Measurements from ENCODE around the gene BRAT1.

Gene BRAT1

DNA sequence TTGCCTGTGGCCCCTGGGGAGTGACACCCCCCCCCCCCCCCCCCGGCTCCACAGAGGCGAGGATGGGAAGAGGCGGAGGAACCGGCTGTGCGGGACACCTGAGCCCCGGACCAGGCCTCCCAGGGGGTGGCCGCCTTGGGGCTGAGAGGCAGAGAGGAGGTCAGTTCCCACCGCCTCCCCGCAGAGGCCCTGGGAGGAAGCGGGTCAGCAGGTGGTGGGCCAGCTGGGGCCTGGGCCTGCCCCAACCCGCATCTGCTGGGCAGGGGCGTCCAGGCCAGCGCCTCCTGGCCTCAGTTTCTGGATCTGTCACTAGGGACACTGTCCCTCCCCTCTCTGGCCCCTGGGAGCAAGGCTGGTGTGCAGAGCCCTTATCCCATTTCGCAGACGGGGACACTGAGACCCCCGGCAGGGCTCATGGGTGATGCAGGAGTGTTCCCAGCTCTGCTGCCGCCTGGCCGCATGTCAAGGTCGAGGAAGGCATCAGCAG is 50.4 kb downstream of the BRAT1 start:
- H3K4me3 ChIP-seq (ENCODE audit: low read depth, low read length), result no peak overlapping the region
- no CpG with 5 or more reads among the region's 19 CpGs for WGBS (ENCODE audit: extremely low coverage, insufficient coverage, insufficient read length)
- H3K36me3 ChIP-seq (ENCODE audit: control insufficient read depth in 1 of 2, insufficient read depth in 2 of 2, low read length in 2 of 2), result no peaks in the 10 kb centered on the region
- no peak overlapping the region for H4K12ac ChIP-seq (ENCODE audit: low read depth, low read length)
- H4K91ac ChIP-seq (ENCODE audit: low read depth, low read length), result no peak overlapping the region
- no peak overlapping the region for H2AFZ ChIP-seq (ENCODE audit: insufficient read depth, low read length, poor library complexity)
- H3K79me2 ChIP-seq (ENCODE audit: control insufficient read depth, insufficient read depth, low read length, poor library complexity), result no peaks in the 10 kb centered on the region
- DNase-seq, result no peak
- H3K27ac ChIP-seq (ENCODE audit: low read depth, low read length), result no peak overlapping the region
- H2AK5ac ChIP-seq (ENCODE audit: low read length), result no peak overlapping the region
- no peak overlapping the region for H4K8ac ChIP-seq (ENCODE audit: low read depth, low read length)
- no peak overlapping the region for H3K9ac ChIP-seq (ENCODE audit: low read length)
- no peaks in the 10 kb centered on the region for H3K79me1 ChIP-seq (ENCODE audit: low read length)
- no peak overlapping the region for H3K4ac ChIP-seq (ENCODE audit: low read depth, low read length)
- H2BK5ac ChIP-seq (ENCODE audit: low read depth, low read length, poor library complexity), result no peak overlapping the region
- H2BK120ac ChIP-seq (ENCODE audit: insufficient read depth, low read length, poor library complexity), result no peak overlapping the region
- H3K9me3 ChIP-seq (ENCODE audit: insufficient read depth, low read depth, low read length), result no peaks in the 10 kb centered on the region
- no peak overlapping the region for H3K14ac ChIP-seq (ENCODE audit: low read length)
- no peak overlapping the region for H3K4me2 ChIP-seq (ENCODE audit: low read length)
- no peaks in the 10 kb centered on the region for H3K27me3 ChIP-seq (ENCODE audit: insufficient read depth, low read length)
- H3K4me1 ChIP-seq (ENCODE audit: control insufficient read depth in 1 of 2, insufficient read depth in 2 of 2, low read length in 2 of 2), result peaks cover 2 to 9% of the 10 kb centered on the region in 2 experiments
- no peak overlapping the region for H2BK12ac ChIP-seq (ENCODE audit: low read length)
- H3K23ac ChIP-seq (ENCODE audit: low read length), result no peak overlapping the region
- H3K18ac ChIP-seq (ENCODE audit: low read length), result no peak overlapping the region

DNA sequence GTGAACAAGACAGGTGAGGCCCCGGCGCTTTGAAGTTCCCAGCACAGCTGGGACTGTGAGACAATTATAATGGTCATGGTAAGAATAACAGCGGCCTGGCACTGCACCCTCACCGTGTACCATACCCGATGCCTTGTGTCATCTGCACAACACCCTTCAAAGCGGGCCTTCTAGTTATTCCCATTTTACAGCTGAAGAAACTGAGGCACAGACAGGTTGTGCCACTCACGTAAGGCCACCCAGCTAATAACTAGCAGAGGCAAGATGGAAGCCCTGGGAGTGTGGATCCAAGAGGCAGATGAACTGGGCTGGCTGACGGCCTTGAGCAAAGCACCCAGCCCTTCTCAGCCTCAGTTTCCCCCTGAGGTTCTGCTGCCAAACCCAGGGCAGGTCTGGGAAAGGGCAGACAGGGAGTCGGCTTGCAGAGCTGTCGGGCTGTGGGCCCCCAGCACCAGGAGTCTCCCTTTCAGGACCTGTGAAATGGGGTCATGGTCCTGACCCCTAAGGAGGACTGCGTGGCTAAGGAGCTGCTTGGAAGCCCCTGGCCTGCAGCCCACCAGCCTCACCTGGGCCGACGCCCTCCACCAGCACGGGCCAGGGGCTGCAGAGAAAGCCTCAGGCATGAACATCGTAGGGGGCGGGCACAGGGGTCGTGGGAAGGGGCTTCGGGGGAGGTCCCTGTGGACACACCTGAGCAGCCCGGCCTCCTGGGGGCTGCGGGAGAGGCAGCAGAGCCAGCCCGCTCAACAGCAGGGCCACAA is 51.0 kb downstream of the BRAT1 start:
- Histone ChIP-seq H3K18ac (ENCODE audit: low read length) (no peak overlapping the region), H3K4me3 (ENCODE audit: low read depth, low read length) (no peak overlapping the region), H3K79me1 (ENCODE audit: low read length) (no peaks in the 10 kb centered on the region), H4K12ac (ENCODE audit: low read depth, low read length) (no peak overlapping the region), H3K4me2 (ENCODE audit: low read length) (no peak overlapping the region), H3K4ac (ENCODE audit: low read depth, low read length) (no peak overlapping the region), H2BK5ac (ENCODE audit: low read depth, low read length, poor library complexity) (no peak overlapping the region), H2BK12ac (ENCODE audit: low read length) (no peak overlapping the region), H3K9me3 (ENCODE audit: insufficient read depth, low read depth, low read length) (no peaks in the 10 kb centered on the region), H3K4me1 (ENCODE audit: control insufficient read depth in 1 of 2, insufficient read depth in 2 of 2, low read length in 2 of 2) (peaks cover 2 to 9% of the 10 kb centered on the region in 2 experiments), H3K36me3 (ENCODE audit: control insufficient read depth in 1 of 2, insufficient read depth in 2 of 2, low read length in 2 of 2) (no peaks in the 10 kb centered on the region), H2AK5ac (ENCODE audit: low read length) (no peak overlapping the region), H3K23ac (ENCODE audit: low read length) (no peak overlapping the region), H3K79me2 (ENCODE audit: control insufficient read depth, insufficient read depth, low read length, poor library complexity) (no peaks in the 10 kb centered on the region), H4K91ac (ENCODE audit: low read depth, low read length) (no peak overlapping the region), H2BK120ac (ENCODE audit: insufficient read depth, low read length, poor library complexity) (no peak overlapping the region), H3K9ac (ENCODE audit: low read length) (no peak overlapping the region), H3K27me3 (ENCODE audit: insufficient read depth, low read length) (no peaks in the 10 kb centered on the region), H3K14ac (ENCODE audit: low read length) (no peak overlapping the region), H4K8ac (ENCODE audit: low read depth, low read length) (no peak overlapping the region), H2AFZ (ENCODE audit: insufficient read depth, low read length, poor library complexity) (no peak overlapping the region), H3K27ac (ENCODE audit: low read depth, low read length) (no peak overlapping the region)
- no CpG with 5 or more reads among the region's 21 CpGs for WGBS (ENCODE audit: extremely low coverage, insufficient coverage, insufficient read length)
- no peak for DNase-seq

DNA sequence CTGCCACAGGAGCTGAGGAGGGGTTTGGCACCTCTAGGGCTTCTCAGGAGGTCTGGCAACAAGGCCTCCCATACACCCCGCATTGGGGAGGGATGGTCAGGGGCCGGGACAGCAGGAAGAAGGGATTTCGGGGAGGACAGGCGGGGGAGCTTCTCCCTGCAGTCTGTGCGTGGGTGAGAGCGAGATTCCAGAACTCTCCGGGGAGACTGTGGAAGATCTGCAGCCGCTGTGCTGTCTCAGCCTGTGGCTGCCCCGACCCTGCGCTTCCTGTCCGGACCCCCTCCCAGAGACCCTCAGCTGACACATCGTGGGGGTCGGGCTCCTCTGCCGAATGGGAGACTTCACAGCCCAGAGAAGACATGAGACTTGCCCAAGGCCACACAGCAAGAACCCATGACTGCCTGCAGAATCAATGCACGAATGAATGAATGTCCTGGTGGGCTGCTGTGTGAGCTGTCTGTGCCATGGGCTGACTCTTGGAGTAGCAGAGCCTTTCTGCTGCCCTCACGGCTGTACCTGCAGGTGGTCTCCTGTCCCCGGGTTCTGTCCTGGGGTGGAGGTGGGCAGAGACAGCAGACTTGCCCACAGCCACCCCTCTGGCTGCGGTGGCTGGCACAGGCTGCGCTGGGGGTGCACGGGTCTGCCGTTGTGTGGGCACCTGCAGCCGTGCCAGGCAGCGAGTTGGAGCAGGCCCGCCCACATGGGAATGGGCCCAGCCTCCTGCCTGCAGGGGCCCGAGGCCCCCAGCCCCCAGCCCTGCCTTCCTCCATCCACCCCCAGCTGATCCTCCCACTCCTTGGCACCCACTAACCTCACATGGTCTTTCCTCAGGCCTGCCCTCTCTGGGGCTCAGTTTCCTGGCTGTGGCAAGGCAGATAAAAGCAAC is 52.0 kb downstream of the BRAT1 start:
- Histone ChIP-seq H3K14ac (ENCODE audit: low read length) (no peak overlapping the region), H2BK12ac (ENCODE audit: low read length) (no peak overlapping the region), H2AFZ (ENCODE audit: insufficient read depth, low read length, poor library complexity) (no peak overlapping the region), H4K12ac (ENCODE audit: low read depth, low read length) (no peak overlapping the region), H3K4me2 (ENCODE audit: low read length) (no peak overlapping the region), H3K9ac (ENCODE audit: low read length) (no peak overlapping the region), H3K79me2 (ENCODE audit: control insufficient read depth, insufficient read depth, low read length, poor library complexity) (no peaks in the 10 kb centered on the region), H3K27me3 (ENCODE audit: insufficient read depth, low read length) (no peaks in the 10 kb centered on the region), H3K18ac (ENCODE audit: low read length) (no peak overlapping the region), H2BK5ac (ENCODE audit: low read depth, low read length, poor library complexity) (no peak overlapping the region), H4K91ac (ENCODE audit: low read depth, low read length) (no peak overlapping the region), H3K27ac (ENCODE audit: low read depth, low read length) (no peak overlapping the region), H2BK120ac (ENCODE audit: insufficient read depth, low read length, poor library complexity) (no peak overlapping the region), H4K8ac (ENCODE audit: low read depth, low read length) (no peak overlapping the region), H3K79me1 (ENCODE audit: low read length) (no peaks in the 10 kb centered on the region), H3K4ac (ENCODE audit: low read depth, low read length) (no peak overlapping the region), H3K4me1 (ENCODE audit: control insufficient read depth in 1 of 2, insufficient read depth in 2 of 2, low read length in 2 of 2) (peaks cover under 1 to 1% of the 10 kb centered on the region in 2 experiments), H3K4me3 (ENCODE audit: low read depth, low read length) (no peak overlapping the region), H2AK5ac (ENCODE audit: low read length) (no peak overlapping the region), H3K23ac (ENCODE audit: low read length) (no peak overlapping the region), H3K9me3 (ENCODE audit: insufficient read depth, low read depth, low read length) (no peaks in the 10 kb centered on the region), H3K36me3 (ENCODE audit: control insufficient read depth in 1 of 2, insufficient read depth in 2 of 2, low read length in 2 of 2) (no peaks in the 10 kb centered on the region)
- WGBS (ENCODE audit: extremely low coverage, insufficient coverage, insufficient read length), result no CpG with 5 or more reads among the region's 25 CpGs
- DNase-seq, result no peak

DNA sequence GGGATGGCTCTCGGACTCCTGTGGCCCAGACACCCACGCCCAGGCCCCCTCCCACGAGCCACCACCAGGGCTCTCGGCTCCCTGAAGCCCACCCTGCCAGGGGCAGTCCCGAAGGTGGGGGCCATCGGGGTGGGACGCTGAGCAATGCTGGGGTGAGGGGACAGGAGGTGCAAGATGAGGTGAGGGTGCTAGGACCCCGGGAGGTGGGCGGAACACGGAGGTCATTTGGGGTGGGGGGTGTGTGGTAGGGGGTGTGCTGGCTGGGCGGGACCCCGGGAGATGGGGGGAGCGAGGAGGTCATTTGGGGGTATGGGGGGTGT is 52.7 kb downstream of the BRAT1 start:
- Histone ChIP-seq H2AFZ (ENCODE audit: insufficient read depth, low read length, poor library complexity) (no peak overlapping the region), H3K36me3 (ENCODE audit: control insufficient read depth in 1 of 2, insufficient read depth in 2 of 2, low read length in 2 of 2) (no peaks in the 10 kb centered on the region), H3K27ac (ENCODE audit: low read depth, low read length) (no peak overlapping the region), H2BK12ac (ENCODE audit: low read length) (no peak overlapping the region), H4K12ac (ENCODE audit: low read depth, low read length) (no peak overlapping the region), H3K9me3 (ENCODE audit: insufficient read depth, low read depth, low read length) (no peaks in the 10 kb centered on the region), H3K9ac (ENCODE audit: low read length) (no peak overlapping the region), H3K14ac (ENCODE audit: low read length) (no peak overlapping the region), H3K4ac (ENCODE audit: low read depth, low read length) (no peak overlapping the region), H3K27me3 (ENCODE audit: insufficient read depth, low read length) (no peaks in the 10 kb centered on the region), H3K23ac (ENCODE audit: low read length) (no peak overlapping the region), H3K79me1 (ENCODE audit: low read length) (no peaks in the 10 kb centered on the region), H3K4me3 (ENCODE audit: low read depth, low read length) (no peak overlapping the region), H2AK5ac (ENCODE audit: low read length) (no peak overlapping the region), H3K18ac (ENCODE audit: low read length) (no peak overlapping the region), H3K79me2 (ENCODE audit: control insufficient read depth, insufficient read depth, low read length, poor library complexity) (no peaks in the 10 kb centered on the region), H4K8ac (ENCODE audit: low read depth, low read length) (no peak overlapping the region), H2BK5ac (ENCODE audit: low read depth, low read length, poor library complexity) (no peak overlapping the region), H3K4me2 (ENCODE audit: low read length) (no peak overlapping the region), H2BK120ac (ENCODE audit: insufficient read depth, low read length, poor library complexity) (no peak overlapping the region), H3K4me1 (ENCODE audit: control insufficient read depth in 1 of 2, insufficient read depth in 2 of 2, low read length in 2 of 2) (no peaks in the 10 kb centered on the region), H4K91ac (ENCODE audit: low read depth, low read length) (no peak overlapping the region)
- no CpG with 5 or more reads among the region's 13 CpGs for WGBS (ENCODE audit: extremely low coverage, insufficient coverage, insufficient read length)
- no peak for DNase-seq

Data from trophoblast cell (in vitro differentiated cells and primary cell).